ENCODE measurements around the gene BPHL.
A peak's percentile ranks its signal among the peaks of the same experiment; 100 is the strongest.
"Not testable (repeated sequence)": the region's sequence is repeated elsewhere in the genome, so short reads cannot be mapped to it uniquely, and the experiment has no call there.

Gene BPHL

DNA sequence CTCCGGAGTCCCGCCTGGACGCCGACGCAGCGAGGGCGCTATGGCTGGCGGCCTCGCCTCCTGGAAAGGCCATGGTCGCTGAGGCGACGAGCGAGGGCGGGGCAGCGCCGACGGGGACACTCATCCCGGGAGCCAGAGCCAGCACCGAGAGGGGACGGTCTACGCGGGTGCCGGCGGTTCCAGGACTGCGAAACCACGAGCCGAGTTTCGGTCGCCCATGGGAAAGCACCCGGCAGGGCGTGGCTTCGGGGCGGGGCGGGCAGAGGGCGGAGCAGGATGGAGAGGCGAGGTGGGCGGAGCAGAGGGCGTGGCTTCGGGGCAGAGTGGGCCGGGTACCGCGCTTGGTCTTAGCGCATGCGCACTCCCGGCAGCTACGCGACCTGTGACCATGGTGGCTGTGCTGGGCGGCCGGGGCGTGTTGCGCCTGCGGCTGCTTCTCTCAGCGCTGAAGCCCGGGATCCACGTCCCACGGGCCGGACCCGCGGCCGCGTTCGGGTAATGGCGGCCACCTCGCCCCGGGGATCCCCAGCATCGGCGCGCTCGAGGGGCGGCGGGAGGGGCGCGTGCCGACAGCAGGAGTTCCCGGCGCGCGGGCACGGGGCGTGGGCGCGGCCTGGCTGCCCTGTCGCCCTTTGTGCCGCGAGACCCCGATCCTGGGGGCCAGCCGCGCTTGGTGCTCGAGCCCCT, at the start of gene BPHL:
TSS of gene BPHL (plus strand) at position 359 of the 687 bp plus-strand sequence. CDS start at position 389, 30 bp downstream.
- peak; percentile 100 for DNase-seq

DNA sequence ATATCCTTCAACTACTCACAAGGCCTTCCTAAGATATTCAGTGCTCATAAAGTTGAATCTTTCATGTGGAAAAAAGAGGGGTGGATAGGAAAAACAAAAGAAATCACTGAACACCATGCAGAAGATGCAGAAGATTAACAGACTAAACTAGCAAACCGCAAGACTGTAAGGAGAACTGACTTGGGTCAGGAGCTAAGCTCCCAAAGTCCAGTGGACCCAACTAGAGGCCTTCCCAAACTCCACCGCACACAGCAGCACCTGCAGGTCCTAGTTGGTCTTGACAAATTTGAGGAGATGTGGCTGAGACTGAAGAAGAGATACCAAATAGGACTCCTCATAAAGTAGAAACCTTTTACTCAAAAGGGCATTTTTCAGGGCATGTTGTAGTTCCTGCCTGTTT, 46.9 kb upstream of the BPHL start:
- no peak for DNase-seq

DNA sequence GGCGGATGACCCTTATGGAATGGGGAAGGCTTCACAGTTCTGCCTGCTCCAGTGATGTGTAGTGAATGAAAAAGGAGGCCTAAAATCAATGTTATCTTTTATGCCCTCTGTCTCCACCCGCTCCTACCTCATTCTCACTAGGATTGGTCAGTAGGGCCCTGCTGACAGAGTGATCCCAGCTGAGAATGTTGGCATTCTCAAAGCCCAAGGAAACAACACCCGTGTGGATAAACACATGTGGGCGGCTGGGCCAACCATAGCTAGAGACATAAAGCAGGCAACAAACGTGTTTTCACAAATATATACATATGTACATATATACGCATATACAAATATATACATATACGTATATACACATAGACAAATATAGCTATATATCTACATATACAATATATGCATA, 45.7 kb upstream of the BPHL start:
- no peak for DNase-seq

DNA sequence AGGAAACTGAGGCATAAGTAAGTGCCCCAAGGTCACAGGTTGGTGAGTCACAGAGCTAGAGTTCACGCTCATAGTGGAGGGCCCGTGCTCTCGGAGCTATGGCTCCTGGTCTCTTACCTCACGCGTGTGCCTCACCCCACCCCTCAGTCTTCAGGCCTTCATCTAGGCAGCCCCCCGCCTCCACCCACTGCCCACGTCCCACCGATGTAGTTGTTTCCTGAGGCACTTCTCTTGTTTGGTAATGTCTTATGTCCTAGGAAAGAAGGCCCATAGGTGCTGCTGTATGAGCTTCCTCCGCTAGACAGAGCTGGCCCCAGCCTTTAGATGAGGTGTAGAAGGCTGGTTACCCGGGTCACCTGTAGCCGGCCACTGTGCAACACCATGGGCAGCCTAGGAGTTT, 45.1 kb upstream of the BPHL start:
- DNase-seq: no peak

DNA sequence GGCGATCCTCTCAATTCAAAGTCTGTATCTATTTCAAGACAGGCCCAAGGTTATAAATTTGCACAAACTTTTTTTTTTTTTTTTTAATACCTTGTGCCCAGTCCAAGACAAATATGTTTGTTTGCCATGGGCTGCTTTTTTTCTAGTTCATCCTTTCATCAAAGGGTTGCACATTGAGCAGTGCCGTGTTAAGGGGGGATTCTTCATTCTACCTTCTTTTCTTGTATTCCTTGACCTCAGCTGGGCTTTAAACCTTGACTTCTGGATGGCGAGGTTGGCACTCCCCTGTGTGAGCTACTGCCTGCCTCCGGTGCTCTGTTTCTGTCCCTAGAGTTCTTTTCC, 42.8 kb upstream of the BPHL start:
- no peak for DNase-seq

DNA sequence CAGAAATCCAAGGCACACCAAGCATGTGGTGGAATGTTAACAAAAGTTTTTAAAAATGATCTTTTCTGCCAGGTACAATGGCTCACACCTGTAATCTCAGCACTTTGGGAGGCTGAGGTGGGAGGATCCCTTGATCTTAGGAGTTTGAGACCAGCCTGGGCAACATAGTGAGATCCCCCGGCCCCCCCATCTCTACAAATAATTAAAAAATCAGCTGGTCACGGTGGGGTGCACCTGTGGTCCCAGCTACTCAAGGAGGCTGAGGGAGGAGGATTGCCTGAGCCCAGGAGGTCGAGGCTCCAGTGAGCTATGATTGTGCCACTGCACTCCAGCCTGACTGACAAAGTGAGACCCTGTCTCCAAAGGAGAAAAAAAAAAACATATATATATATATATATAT, 42.2 kb upstream of the BPHL start:
- DNase-seq: no peak

DNA sequence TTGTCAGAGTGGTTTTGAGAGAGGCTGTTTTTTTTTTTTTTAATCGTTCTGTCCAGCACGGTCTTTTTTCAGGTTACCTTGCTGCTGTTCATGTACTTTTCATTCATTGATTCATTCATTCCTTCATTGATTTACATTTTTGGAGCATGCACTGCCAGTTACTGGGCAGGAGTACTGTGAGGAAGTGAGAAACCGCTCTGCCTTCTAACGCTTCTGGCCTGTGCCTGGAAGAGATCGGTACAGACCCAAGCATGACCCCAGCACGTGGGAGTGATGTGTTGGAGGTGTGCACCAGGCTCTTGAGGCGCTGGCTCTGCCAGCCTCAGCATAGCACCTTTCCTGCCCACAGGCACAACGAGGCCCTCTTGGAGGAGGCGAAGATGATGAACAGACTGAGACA, 41.1 kb upstream of the BPHL start:
- no peak for DNase-seq

DNA sequence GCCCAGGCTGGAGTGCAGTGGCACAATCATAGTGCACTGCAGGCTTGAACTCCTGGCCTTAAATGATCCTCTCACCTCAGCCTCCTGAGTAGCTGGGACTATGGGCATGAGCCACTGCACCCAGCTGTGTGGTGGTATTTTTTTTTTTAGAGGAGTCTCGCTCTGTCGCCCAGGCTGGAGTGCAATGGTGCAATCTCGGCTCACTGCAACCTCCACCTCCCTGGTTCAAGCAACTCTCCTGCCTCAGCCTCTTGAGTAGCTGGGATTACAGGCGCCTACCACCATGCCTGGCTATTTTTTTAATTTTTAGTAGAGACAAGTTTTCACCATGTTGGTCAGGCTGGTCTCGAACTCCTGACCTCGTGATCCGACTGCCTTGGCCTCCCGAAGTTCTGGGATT, 39.6 kb upstream of the BPHL start:
- DNase-seq: not testable (repeated sequence)

DNA sequence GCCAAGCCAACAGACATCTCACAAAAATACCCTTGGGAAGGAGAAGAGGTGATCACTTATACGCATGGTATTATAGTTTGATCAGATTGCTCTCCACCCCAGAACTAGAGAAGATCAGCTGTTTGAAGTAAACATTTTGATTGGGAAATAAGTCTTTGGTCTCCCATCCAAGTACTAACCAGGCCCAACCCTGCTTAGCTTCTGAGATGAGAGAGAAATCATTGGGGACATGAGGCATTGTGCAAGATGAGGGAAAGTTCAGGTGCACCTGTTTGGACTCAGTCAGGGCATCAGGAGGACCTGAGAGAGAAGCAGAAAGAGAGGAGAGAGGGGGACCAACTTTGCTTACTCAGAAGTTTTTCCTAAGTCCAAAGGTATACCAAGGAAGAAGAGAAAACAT, 38.8 kb upstream of the BPHL start:
- no peak for DNase-seq

DNA sequence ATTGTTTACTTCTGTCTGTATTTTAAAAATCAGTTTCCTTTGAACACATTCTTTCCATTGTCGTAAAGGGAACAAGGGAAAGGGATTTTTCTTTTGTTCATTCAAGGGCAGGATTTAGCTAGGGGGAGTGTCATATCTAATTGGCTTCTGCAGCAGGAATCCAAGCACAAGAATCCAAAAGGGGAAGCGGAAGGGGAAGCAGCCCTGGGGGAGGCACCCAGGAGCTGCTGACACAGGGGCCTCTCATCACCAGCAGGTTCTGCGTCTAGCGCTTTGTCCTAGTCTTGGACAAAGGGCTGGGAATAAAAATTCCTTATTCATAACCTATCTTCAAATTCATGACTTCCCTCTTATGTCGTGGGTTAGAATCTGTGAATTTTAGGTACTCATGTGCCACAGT, 36.6 kb upstream of the BPHL start:
- DNase-seq: no peak

DNA sequence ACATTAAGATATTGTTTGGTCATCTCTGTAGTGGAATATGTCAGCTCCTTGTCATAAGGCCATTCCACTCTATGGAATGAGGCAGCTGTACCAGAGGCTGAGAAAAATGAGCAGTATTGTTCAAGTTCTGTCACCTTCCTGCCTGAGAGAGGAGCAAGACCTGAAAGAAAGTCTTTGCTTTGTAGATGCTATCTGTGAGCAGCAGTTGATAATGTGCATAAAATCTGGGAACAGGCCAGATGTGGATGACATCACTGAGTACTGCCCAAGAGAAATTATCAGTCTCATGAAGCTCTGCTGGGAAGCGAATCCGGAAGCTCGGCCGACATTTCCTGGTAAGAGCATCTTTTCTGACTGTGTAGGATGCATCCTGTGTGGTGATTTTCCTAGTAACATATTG, 33.4 kb upstream of the BPHL start:
- no peak for DNase-seq

DNA sequence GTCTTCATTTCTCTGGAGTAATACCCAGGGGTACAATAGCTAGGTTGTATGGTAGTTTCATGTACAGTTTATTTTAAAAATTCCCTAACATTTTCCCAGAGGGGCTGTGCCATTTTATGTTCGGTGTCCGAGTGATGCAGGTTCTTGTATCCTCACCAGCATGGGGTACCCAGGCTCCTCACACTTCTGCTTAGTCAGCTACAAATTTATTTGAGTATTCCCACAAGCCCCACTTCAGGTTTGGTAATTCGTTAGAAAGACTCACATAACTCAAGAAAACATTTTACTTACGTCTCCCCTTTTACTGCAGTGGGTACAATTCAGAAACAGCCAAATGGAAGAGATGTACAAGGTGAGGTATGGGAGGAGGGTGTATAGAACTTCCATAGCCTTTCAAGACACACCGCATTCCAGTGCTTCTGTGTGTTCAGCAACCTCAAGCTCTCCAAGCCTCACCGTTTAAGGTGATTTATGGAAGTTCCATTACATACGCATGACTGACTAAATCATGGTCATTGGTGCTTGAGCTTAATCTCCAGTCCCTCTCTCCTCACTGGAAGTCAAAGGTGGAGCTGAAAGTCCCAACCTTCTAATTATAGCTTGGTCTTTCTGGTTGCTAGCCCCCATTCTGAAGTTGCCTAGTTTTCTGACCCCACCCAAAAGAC, 32.1 kb upstream of the BPHL start:
- no peak for DNase-seq

DNA sequence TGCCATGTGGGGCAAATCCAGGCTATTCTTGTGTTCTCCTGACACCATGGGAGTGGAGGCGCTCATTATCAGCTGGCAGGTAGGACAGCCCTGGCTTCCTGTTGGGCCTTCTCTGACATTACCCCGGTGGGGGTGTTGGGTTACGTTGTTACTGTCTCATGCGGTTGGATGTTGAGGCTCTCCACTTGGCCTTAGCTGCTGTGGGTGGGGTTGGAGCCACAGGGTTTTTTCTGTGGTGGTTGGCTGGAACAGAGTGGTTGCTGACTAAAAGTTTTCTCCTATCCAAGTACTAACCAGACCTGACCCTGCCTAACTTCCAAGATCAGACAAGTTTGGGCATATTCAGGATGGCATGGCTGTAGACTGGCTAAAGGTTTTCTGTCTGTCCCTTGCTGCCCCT, 30.1 kb upstream of the BPHL start:
- DNase-seq: no peak

DNA sequence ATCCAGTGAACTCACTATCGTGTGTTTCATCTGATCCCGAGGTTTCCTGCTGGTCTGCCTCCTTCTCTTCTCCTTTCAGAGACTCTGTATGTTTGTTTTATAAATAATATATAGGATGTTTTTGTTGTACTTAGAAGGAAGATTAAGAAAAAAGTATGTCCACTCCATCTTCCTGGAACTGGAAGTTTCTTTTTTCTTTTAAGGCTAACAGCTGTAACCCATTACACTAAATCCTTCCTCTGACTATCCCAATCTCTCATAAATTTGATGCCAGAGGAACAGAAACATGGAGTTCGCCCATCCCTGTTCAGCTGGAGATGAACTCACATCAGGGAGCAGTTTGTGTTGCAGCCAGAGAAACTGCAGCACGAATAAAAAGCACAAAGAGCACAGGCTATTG, 29.5 kb upstream of the BPHL start:
- DNase-seq: no peak

DNA sequence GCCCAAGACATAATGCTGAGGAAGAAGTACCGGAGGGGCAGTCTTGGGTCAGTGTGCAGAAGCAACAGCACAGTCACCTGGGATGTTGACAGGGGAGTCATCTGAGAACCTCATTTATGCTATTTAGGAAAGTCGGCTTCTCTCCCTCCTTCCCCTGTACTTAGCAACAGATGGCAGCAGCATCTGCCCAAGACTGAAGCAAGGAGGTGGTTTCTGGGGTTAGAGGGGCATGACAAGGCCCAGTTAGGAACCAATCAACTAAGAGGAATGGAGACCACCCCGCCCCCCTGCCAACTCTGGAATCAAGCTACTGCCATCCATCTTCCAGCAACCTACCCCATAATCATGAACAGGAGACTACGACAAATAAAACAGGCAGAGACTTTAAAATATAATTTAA, 28.5 kb upstream of the BPHL start:
- no peak for DNase-seq

DNA sequence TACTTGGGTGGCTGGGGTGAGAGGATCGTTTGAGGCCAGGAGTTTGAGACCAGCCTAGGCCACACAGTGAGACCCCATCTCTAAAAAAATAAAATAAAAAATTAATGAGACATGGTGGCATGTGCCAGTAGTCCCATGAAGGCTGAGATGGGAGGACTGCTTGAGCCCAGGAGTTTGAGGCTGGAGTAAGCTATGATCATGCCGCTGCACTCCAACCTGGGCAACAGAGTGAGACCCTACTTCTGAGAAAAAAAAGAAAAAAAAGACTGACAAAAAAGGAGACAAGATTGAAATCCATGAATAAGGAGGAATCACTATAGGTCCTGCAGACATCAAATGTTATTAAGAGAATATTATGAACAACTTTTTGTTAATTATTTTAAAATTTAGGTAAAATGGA, 23.7 kb upstream of the BPHL start:
- no peak for DNase-seq

DNA sequence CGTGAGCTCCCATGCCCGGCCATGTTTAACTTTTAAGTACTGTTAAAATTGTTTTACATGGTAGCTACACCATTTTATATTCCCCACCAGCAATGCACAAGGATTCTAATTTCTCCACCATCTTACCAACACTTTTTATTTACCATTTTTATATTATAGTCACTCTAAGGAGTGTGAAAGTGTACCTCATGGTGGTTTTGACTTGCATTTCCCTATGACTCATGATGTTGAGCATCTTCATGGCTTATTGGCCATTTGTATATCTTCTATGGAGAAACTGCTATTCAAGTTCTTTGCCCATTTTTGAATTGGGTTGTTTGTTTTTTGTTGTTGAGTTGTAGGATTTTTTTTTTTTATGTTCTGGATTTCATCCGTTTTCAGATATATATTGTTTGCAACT, 15.6 kb upstream of the BPHL start:
- no peak for DNase-seq

DNA sequence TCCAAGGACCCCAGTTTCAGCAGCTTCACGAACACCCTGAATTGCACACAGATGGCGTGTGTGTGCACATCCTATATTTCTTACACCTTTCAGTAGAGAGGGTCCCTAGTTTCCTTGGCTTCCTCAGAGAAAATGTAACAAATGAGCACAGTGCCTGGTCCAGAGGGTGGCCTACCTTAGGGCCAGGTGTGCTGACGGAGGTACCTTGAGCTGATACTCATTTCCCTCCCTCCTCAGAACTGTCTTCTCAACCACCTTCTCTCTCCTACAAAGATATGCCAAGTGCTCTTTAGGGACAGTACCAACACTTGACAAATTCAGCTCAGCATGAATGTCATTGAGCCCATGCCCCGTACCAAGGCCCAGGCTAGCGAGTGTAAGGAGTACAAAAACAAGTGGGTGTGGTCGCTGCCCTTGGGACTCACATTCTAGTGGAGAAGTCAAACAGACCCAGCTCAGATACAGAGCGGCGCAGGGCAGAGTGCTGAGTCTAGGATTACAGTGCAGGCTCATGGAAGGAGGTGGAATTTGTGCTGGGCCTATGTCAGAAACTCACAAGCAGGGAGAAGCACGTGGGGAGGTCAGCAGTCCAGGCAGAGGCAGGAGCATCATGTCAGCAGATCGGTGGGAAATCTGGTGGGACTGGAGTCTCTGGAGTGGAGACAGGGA, 9.6 kb upstream of the BPHL start:
- DNase-seq: no peak

DNA sequence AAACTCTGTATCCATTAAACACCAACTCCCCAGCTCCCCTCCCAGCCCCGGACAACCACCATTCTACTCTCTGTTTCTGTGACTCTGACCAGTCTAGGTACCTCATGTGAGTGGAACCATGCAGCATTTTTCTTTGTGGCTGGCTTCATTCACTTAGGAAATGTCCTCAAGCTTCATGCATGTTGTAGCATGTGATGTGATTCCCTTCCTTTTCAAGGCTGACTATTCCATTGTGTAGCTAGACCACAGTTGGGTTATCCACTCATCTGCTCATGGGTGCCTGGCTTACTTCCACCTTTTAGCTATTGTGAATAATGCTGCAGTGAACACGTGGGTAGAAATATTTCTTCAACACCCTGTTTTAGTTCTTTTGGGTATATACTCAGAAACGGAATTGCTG, 8.8 kb upstream of the BPHL start:
- no peak for DNase-seq

DNA sequence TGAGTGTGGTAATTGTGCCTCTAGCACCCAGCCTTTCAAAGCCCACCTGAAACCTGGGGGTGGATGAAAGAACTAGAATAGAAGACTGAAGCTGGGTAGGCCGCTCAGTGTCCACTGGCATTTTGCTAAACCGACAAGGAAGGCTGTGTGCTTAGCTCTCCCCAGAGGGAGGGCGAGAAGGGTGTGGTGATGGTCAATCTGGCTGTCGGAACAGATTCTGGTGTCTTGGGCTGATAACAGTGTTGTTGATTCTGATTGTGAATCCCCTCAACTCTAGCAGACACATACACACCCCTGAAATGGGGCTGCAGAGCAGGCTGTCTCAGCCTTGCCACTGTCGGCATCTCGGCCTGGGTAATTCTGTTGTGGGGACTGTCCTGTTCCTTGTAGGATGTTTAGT, 4.1 kb upstream of the BPHL start:
- DNase-seq: no peak

DNA sequence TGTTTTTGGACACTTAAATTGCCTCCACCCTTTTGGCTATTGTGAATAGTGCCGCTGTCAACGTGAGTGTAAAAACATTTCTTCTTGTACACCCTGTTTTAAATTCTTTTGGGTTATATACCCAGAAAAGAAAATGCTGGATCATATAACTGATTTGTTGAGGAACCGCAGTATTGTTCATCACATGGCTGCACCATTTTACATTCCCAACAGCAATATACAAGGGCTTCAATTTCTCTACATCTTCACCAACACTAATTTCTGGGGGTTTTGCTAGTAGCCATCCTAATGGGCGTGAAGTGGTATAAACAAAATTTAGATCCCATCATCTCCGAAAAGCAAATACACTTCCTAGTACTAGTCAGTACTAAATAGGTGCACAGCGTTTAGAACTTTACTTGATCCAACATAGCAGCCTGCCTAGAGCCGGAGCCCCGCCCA, 579 bp upstream of the BPHL start:
- DNase-seq: no peak

DNA sequence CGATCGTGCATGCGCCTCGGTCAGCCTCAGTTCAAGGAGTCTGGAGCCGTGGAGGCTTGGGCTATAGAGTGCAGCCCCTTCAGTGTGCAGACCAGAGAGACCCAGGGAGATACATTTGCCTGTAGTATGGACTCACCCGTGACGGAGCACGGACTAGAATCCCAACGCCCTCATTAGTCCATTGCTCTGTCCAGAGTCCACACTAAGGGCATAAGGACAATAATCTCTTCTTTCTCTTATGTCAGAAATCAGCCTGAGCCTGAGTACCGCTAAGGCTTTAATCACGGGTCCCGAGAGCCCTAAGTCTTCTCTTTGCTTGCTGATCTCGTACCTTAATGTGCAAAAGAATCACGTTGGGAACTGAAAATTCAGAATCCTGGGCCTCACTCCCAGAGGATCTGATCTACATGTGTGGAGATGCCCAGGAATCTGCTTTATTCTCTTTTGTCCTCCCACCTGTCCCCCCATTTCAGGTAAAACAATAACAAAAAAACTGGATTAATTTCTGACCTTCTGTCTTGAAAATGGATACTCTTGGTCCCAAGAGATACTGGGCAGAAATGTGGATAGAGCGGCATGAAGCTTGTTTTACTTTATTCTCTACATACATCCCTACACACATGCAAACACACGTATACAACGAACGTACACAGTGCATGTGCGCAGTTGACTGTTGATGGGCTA, 671 bp downstream of the BPHL start:
- no peak for DNase-seq

DNA sequence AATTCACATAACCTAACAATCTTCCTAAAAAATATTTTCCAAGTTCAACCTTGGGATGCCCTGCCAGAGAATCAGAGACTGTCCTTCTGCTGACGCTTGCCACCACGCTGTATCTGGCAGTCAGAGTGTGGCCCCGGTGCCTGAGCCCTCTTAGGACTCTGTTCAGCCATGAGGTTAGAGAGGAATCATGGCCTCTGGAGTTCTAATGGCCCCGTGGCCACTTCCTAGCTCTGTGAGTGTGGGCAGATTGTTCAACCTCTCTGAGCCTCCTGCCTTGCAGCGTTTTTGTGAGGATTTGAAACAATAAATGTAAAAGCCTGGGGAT, 2.2 kb downstream of the BPHL start:
- DNase-seq: no peak

DNA sequence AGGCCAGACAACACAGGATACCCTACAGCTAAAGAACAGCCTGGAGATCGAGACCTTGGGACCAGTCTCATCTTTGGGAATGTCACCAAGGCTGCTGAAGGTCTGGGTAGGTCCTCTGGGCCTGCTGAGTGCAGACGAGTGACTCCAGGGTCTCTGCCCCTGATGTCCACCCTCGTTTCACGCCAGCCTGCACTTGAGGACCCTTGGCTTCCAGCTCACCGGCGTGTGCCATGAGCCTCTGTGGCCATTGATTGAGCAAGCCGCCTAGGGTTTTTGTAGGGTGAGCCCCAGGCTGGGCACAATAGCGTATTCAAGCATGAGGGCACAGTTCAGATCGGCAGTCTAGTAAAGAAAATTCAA, 4.3 kb downstream of the BPHL start:
- DNase-seq: no peak

Data from stimulated activated CD4-positive, alpha-beta T cell treated with anti-CD3 and anti-CD28 coated beads, Interleukin-2, amount 100 ng/mL, for 24 hours (primary cell).